DMS53 treated with DMSO at 0.1 percent for 48 hours (cell line): ENCODE results near the gene PRR5L.
"Not testable (repeated sequence)": the region's sequence is repeated elsewhere in the genome, so short reads cannot be mapped to it uniquely, and the experiment has no call there.

Experiments
- DNase-seq: peaks from one replicate; lab custom pipeline; 2025; ENCODE audit not compliant: unreplicated experiment; lab: John Stamatoyannopoulos, UW

Gene PRR5L

DNA sequence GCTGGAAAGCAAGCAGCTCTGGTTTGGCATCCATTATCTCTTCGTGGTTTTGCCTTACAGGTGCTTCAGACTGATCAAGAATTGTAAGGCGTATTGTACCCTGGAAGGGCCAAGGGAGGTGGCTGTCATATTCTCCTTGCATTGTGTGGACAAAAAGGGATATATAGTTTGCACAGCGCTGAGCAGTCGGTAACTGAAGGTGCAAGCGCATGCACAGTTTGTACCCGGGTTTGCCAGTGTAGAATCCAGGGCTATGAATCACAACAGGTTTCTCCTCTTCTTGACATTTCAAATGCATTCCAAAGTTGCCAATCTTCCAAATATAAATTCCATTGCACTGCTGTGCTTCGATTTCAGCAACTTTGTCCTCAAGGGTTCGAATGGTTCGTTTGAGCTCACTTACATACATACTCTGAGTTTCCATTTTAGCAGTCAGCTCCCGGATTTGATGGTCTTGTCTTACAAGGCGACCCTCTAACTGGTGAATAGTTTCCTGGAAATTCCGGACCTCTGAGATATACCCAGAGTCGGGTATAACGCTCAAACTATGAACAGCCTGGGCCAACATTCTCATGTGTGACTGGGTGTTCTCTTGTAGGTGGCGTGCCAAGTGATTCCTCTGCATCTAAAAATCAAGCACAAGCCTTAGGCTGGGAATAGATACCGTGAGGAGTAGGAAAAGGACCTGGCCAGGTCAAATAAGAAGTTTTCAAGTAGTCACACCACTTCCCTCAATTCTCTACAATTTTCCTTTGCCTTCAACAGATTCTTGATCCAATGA, 194.1 kb downstream of the PRR5L start:
- no peak for DNase-seq

DNA sequence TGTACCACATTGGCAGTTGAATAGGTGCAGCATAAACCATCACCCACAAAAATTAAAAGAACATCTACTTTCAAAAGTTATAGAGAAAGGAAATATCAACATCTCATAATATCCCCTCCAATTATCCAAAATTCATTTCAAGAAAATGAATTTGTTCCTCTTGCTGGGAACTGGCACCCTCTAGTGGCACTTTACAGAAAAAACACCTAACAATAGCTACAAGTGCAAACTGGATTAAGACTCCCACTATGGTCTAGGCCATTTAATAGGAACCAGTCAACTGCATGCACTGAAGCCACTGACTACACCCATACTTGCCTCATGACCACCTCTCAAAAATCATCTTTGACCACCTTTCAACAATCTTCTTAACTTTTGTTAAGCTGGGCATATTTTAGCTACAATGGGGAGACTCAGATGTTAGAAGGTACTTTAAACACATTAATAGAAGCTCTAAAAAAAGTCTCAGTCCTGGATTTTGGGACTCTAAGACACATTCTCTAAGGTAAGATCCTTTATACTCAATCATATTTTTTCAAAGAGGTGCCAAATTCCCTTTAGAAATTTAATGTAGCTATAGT, 196.7 kb downstream of the PRR5L start:
- DNase-seq = no peak

GRCh38 chr11:36493332-36493731, 197.2 kb downstream of the PRR5L start:
- no peak for DNase-seq

DNA sequence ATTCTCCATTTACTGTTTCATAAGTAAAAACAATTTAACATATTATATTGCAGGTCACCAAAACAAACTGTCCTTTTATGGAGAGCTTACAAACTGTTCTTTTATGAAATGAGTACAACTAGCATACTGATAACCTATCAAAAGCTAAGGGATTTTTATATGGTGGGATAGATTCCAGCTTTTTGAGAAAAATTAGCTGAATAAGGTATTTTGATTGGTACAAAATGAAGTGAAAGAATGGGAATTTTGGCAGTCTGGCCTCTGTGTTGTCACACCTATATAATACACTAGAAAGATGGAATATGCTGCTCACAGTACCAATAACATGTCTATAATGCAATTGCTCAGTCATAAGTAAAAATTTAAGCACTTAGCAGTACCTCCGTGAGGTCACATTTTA, 202.6 kb downstream of the PRR5L start:
- no peak for DNase-seq

- no peak for DNase-seq
Measured at GRCh38 chr11:36499315-36499714, 203.2 kb downstream of the PRR5L start.

- DNase-seq = peak; percentile 17
Measured at GRCh38 chr11:36500315-36500721, 204.2 kb downstream of the PRR5L start.

- no peak for DNase-seq
Measured at GRCh38 chr11:36501236-36501635, 205.1 kb downstream of the PRR5L start.

GRCh38 chr11:36507824-36508489, 211.9 kb downstream of the PRR5L start:
- no peak for DNase-seq

- no peak for DNase-seq
Measured at GRCh38 chr11:36508743-36509142, 212.7 kb downstream of the PRR5L start.

DNA sequence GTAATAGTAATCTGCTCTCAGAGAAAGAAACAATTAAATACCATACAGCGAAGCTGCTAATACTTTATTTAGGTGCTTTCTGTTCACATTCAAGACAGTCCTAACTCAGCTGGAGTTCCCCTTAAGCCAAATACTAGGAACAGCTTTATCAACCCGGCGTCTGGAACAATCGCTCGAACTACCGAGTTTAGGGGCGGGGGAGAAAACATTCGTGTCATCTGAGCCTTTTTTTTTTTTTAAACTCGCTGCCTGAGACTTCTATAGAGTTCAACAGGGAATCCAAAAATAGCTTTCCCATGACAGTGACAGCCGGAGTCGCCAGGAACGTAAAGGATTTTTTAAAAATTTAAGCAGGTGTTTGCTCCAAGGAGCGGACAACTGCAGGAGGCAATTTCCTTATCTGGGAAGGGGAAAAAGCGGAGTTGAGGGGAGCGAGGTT, 213.1 kb downstream of the PRR5L start:
- DNase-seq = no peak

DNA sequence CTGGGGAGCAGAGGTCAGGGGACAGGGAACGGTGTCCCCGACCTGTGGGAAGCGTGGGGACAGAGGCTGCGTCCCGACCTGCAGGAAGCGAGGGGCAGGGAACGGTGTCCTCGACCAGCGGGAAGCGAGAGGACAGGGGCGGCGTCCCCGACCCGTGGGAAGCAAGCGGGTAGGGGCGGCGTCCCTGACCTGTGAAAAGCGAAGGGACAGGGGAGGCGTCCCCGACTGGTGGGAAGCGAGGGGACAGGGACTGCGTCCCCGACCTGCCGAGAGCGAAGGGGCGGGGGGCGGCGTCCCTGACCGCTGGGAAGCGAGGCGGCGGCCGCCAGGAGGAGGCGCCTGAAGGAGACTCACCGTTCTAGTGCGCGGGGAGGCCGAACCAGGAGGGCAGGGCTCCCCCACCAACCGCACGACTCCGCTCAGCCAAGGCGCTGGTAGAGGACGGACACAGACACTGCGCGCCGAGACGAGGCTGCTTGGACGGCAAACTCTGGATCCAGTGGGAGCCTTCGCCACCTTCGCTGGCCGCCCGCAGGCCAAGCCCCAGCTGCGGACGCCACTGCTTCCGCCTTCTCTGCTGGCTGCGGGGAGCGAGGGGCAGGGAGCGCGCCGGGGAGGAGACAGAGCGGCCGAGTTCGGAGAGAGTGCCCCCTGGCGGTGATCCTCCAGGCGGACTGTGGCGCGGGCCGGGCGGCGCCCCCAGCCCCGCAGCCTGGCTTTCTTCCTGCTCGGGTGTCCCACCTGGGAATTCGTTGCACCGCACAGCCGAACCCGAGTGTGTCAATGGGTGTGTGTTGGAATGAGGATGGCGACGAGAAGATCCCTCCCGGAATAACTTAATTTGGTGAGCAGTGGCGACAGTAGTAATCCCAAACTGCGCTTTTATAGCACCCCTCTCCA, 213.9 kb downstream of the PRR5L start, which contains the start of gene TRAF6:
Gene TRAF6 (minus strand): TSS at position 579 of the 900 bp plus-strand sequence. CDS start 8,757 bp downstream, outside the sequence.
- peak; percentile 64 for DNase-seq

GRCh38 chr11:36510594-36510942, 214.5 kb downstream of the PRR5L start:
- DNase-seq = no peak

DNA sequence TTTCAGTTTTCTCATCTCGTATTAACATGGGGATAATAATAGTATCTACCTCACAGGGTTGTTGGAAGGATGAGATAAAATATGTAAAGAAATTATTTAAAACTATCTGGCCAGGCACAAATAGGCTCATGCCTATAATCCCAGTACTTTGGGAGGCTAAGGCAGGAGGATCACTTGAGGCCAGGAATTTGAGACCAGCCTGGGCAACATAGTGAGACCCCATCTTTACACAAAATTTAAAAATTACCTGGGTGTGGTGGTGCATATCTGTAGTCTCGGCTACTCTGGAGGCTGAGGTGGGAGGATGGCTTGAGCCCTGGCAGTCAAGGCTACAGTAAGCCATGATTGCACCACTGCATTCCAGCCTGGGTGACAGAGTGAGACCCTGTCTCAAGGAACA, 215.0 kb downstream of the PRR5L start:
- DNase-seq = not testable (repeated sequence)

DNA sequence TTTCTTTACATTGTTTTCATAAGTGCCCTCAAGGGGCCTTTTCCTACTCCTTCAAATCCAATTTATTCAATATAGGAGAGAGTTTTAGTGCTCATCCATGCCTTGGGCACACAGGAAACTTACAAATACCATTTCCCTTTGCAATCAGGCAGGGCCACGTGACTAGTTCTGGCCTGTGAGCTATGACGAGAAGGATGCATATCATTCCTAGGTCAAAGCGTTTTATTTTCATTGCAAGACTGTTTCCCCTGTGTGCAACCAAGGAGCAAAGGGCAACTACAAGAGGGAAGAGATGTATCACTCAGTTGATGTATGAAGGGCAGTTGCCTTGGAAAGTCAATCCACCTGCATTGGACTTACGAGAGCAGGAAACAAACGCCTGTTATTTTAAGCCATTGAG, 215.9 kb downstream of the PRR5L start:
- DNase-seq = no peak

GRCh38 chr11:36513965-36514364, 217.9 kb downstream of the PRR5L start:
- no peak for DNase-seq
